Mesodermal cell (in vitro differentiated cells): ENCODE results near the gene SCUBE1.

ENCODE experiments used
- H3K27ac ChIP-seq: 2 replicates; pipeline ENCODE4 v1.7.0; 2013; ENCODE audit warnings: mild to moderate bottlenecking, low read depth, low read length, moderate library complexity; ENCODE audit not compliant: severe bottlenecking
- H3K36me3 ChIP-seq: 2 replicates; pipeline ENCODE4 v1.7.1; 2013; ENCODE audit warnings: mild to moderate bottlenecking, low read length, moderate library complexity; ENCODE audit not compliant: control insufficient read depth, insufficient read depth
- H3K4me1 ChIP-seq: one replicate; pipeline ENCODE4 v1.7.1; 2013; ENCODE audit warnings: mild to moderate bottlenecking, low read length; ENCODE audit not compliant: insufficient read depth, control insufficient read depth, poor library complexity, severe bottlenecking
- H3K4me3 ChIP-seq: 2 replicates; pipeline ENCODE4 v1.7.0; 2013; ENCODE audit warnings: low read length, control low read depth, mild to moderate bottlenecking; ENCODE audit not compliant: insufficient read depth, poor library complexity, severe bottlenecking; ENCODE audit errors: extremely low read depth
- H3K9me3 ChIP-seq: 2 replicates; pipeline ENCODE4 v1.7.1; 2013; ENCODE audit warnings: mild to moderate bottlenecking, low read length, moderate library complexity; ENCODE audit not compliant: control insufficient read depth
- WGBS, 2 experiments: methylation state at CpG; one replicate each; pipeline ENCODE4 v1.1.5; 2013; ENCODE audit warnings: missing lambda C conversion rate in 2 of 2; ENCODE audit not compliant: insufficient coverage in 2 of 2; 5-methylcytosine and 5-hydroxymethylcytosine counted together

SCUBE1 gene

DNA sequence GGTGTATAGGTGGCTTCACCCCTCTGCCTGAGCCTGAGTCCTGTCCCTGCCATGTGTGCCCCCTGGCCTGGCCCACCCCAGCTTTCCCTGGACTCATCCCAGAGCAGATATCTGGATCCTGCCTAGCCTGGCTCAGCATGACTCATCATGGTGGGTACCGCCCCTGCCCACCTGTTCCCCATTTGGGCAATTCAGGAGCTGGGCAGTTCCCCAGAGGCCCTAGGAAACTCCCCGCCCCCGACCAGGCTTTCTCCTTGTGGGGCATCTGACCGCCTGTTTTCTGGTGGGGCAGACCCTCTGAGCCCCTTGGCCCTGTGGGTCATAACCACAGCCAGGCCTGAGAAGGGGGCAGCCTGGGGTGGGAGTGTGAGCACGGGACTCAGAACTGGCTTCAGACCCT is 187.4 kb downstream of the SCUBE1 start:
- Histone ChIP-seq H3K4me1 (peaks cover 11% of the 10 kb centered on the region), H3K36me3 (peaks cover 11% of the 10 kb centered on the region), H3K9me3 (no peaks in the 10 kb centered on the region), H3K27ac (no peak overlapping the region), H3K4me3 (no peak overlapping the region)
- WGBS, 2 experiments, result 85 to 100% methylated on average over 5 of the region's 5 CpGs

DNA sequence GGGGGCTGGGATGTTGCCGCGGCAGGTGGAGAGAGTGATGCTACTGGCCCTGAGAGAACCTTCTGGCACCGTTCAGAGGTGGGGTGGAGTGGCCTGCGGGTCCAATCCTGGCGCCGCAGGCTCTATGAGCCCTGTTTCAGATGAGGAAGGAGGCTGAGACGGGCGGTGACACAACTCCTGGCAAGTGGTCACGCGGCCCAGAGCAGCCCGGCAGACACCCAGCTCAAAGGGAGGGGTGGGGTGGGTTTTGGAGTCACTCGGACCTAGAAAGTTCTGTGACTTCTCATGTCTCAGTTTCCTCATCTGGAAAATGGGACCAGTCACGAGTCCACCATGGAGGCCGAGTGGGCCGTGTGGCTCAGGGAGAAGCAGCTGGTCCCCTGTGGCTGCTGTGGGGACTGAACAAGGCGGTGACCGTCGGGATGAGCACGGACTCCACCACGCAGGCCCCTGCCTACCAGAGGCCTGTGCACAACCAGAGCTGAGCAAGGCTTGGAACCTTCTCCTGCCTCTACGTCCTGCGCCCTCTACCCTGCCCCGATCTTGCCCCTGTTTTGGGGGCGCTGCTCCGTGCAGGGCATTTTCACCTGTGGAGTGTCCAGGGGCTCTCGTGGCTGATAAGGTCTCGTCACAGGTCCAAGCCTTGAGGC is 188.2 kb downstream of the SCUBE1 start:
- Histone ChIP-seq H3K9me3 (no peaks in the 10 kb centered on the region), H3K4me3 (no peak overlapping the region), H3K4me1 (peaks cover 11% of the 10 kb centered on the region), H3K27ac (no peak overlapping the region), H3K36me3 (peaks cover 3% of the 10 kb centered on the region)
- WGBS, 2 experiments, result 79 to 90% methylated on average over 18 to 26 of the region's 27 CpGs

DNA sequence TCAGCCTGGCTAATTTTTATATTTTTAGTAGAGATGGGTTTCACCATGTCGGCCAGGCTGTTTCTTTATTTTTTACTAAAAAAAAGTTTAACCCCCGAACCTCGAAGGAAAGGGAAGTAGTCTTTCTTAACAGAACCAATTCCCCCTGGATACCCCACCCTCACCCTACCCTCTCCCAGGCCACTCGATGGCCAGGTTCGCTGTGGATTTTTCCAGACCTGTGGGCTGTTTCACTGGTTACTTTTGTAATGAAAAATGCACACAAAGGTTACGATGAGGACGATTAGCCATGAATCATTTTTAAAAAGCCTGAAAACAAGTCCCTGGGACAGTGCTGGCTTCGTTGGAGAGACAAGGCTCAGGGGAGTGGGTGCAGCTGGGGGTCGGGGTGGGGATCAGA is 189.3 kb downstream of the SCUBE1 start:
- no peaks in the 10 kb centered on the region for H3K9me3 ChIP-seq
- no peak overlapping the region for H3K27ac ChIP-seq
- H3K4me1 ChIP-seq, result peaks cover 11% of the 10 kb centered on the region
- no peak overlapping the region for H3K4me3 ChIP-seq
- WGBS, 2 experiments, result 91 to 97% methylated on average over 6 to 8 of the region's 9 CpGs
- no peaks in the 10 kb centered on the region for H3K36me3 ChIP-seq

DNA sequence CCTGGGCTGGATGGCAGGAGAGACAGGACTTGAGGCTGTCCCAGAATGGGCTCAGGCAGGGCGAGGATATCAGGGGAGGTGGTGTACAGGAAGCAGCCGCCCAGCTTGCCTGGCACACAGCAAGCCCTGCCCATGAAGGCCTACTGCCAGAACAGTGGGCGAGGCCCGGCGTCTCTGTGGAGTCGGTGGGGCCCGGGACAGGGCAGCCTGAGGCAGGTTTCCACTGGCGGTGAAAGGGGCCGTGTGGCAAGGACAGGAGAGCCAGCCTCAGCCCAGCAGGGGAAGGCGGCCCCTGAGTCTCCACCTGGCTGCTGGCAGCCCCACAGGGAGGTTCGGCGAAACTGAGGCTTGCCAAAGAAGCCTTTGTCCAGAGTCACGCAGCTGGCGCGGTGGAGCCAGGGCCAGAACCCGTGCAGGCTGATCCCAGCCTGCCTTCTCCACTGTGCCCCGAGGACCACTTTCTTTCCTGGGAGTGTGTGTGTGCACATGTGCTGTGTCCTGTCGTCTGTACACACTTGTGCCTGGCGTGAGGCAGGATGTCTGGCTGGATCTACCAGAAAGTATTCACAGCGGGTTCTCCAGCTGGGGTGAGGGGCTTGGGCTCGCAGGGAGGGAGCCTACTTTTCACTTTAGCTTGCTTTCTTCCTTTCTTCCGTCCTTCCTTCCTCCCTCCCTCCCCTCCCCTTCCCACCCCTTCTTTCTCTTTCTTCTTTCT is 190.7 kb downstream of the SCUBE1 start:
- H3K4me3 ChIP-seq, result peak overlapping the region; percentile 50
- peak overlapping the region; percentile 77 for H3K27ac ChIP-seq

DNA sequence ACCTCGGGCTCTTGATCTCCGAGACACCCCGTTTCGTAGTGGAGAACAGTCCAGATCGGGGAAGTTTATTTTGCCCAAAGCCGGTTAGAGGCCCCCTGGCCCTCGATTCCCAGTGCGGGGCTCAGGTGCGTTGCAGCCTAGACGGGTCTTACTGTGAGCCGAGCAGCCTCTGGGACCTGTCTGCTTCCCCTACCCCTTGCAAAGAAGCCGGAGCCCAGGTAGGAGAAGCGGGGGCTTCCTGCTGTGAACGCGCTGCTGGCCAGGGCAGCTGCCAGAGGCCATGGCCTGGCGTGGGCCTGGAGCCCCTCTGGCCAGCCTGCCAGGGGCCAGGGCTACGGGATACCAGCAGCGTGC is 191.2 kb downstream of the SCUBE1 start:
- Histone ChIP-seq H3K9me3 (no peaks in the 10 kb centered on the region), H3K4me3 (peak overlapping the region; percentile 50), H3K4me1 (peaks cover 11% of the 10 kb centered on the region), H3K36me3 (no peaks in the 10 kb centered on the region), H3K27ac (no peak overlapping the region)
- WGBS, 2 experiments, result 86 to 89% methylated on average over 16 to 18 of the region's 18 CpGs

More for the DNA sequence above, 190.7 kb downstream of the SCUBE1 start:
- 79 to 83% methylated on average over 20 to 22 of the region's 22 CpGs for WGBS, 2 experiments
- no peaks in the 10 kb centered on the region for H3K9me3 ChIP-seq
- H3K4me1 ChIP-seq, result peaks cover 11% of the 10 kb centered on the region
- no peaks in the 10 kb centered on the region for H3K36me3 ChIP-seq

DNA sequence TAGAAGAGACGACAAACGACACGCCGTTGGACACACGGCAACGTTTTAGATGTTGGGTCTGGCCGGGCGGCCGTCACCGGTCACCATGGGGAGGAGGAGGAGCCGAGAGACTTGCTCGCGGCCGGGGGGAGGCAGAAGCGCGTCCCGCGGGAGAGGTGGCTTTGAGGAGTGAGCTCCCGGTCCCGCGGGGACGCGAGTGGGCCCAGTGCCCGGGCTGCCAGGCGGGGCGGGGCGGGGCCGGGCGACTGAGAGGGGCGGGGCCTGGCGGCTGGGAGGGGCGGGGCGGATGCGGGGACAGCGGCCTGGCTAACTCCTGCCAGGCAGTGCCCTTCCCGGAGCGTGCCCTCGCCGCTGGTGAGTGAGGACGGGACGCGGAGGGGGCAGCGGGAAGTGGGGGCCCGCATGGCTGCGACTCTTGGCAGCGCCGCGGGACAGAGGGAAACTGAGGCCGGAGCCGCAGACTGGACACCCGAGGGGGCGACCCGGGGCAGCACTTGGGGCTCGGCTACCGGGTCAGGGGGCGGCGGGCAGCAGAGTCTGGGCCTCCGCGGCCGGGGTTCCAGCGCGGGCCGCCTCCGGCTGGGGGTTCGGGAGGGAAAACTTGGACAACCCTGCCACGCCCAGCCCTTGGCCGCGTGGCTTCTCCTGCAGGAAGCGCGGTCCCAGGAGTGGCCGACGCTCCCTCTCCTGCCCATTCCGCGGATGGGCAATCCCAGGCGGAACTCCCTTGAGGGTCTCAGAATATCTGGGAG is 191.7 kb downstream of the SCUBE1 start, which contains the start of gene TSPO:
TSS of gene TSPO (plus strand) at position 309 of the 752 bp plus-strand sequence. CDS start 7,680 bp downstream, outside the sequence.
- Histone ChIP-seq H3K27ac (no peak within 1 kb of the TSS), H3K4me1 (peaks cover 11% of the 10 kb centered on the region), H3K36me3 (no peaks in the 10 kb centered on the region), H3K4me3 (peak within 1 kb of the TSS; percentile 50), H3K9me3 (no peaks in the 10 kb centered on the region)
- 25 to 30% methylated on average over 57 to 58 of the region's 75 CpGs for WGBS, 2 experiments

DNA sequence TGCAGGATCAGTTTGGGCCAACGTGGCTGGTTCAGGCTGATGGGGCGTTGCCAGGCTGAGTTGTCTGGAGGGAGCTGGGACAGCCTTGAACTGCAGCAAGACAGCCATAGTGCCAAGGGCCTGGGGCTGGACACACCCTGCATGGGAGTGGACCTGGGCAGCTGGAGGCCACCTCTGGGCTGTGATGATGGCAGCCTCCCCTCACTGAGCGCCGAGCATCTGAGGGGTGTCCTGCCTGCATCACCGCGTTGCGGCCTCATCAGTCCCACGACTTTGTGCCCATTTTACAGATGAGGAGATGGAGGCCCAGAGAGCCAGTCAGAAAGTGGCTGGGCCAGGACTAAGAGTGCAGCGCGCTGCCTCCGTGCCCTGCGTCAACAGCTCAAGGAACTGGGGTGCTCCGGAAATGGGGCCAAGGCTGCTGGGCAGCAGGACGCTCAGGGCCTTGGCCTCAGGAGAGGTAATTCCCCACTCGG is 192.4 kb downstream of the SCUBE1 start:
- 90 to 93% methylated on average over 15 of the region's 15 CpGs for WGBS, 2 experiments
- no peaks in the 10 kb centered on the region for H3K36me3 ChIP-seq
- no peaks in the 10 kb centered on the region for H3K9me3 ChIP-seq
- peak overlapping the region; percentile 50 for H3K4me3 ChIP-seq
- peaks cover 11% of the 10 kb centered on the region for H3K4me1 ChIP-seq
- no peak overlapping the region for H3K27ac ChIP-seq

DNA sequence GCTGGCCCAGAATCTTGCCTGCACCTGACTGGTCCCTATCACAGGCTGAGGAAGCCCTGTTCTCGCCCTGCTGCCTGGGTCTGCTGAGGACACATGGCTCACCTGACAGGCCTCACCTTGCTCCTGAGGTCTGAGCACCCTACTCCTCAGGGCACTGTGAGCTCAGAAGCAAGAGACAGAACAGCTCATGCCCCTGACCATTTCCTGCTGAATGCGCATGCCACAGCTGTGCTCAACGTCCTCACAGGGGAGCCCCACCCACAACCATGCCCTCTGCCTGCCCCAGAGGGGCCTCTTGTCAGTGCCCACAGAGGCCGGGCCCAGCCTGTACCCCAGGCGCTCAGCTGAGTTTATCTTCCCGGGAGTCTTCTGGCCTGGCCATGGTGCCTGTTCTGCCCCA is 194.6 kb downstream of the SCUBE1 start:
- H3K9me3 ChIP-seq, result no peaks in the 10 kb centered on the region
- WGBS, 2 experiments, result 69 to 81% methylated on average over 6 of the region's 6 CpGs
- H3K4me1 ChIP-seq, result peaks cover 11% of the 10 kb centered on the region
- no peaks in the 10 kb centered on the region for H3K36me3 ChIP-seq
- H3K27ac ChIP-seq, result no peak overlapping the region
- H3K4me3 ChIP-seq, result no peak overlapping the region

DNA sequence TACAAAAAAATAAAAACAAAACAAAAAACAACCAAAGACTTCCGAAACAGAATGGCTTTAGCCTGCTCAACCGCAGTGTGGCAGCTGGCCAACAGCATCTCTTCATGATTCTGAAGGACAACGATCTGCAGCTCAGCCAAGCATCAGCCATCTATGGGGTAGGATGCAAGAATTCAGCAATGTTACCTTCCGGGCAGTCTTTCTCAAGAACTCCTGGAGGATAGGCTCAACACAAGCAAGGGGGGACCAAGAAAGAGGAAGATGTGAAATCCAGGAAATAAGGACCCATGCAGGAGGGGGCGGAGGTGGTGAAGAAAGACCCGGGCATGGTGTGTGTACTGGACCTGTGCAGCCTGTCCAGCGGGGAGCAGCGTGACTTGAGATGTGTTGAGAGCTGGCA is 195.4 kb downstream of the SCUBE1 start:
- WGBS, 2 experiments, result 91 to 93% methylated on average over 6 to 8 of the region's 8 CpGs
- peaks cover 11% of the 10 kb centered on the region for H3K4me1 ChIP-seq

More for the DNA sequence above, 195.4 kb downstream of the SCUBE1 start:
- no peaks in the 10 kb centered on the region for H3K36me3 ChIP-seq
- no peak overlapping the region for H3K27ac ChIP-seq
- no peak overlapping the region for H3K4me3 ChIP-seq
- H3K9me3 ChIP-seq, result no peaks in the 10 kb centered on the region
